G401 (cell line): ENCODE measurements around the gene ITSN1. TPM values are rescaled to one million over a fixed set of nuclear protein-coding genes. Genes with fewer than 3 reads are reported as not detected.
A peak's percentile ranks its signal among the peaks of the same experiment; 100 is the strongest.
"Not testable (repeated sequence)": the region's sequence is repeated elsewhere in the genome, so short reads cannot be mapped to it uniquely, and the experiment has no call there.

Experiments
- DNase-seq: peaks from one replicate; pipeline ENCODE4 v3.0.0-alpha.2; 2015; ENCODE audit warnings: low spot score
- in situ Hi-C: cut with HindIII; loops from 2 replicates; pipeline ENCODE4 v1.10.0; 2016; ENCODE audit warnings: low sequenced_read_pairs, mixed read lengths
- total RNA-seq: library from RNA; depleted of rRNA; stranded (reverse); fragments of >200 nt; shearing (Covaris generic); gene quantifications from 2 replicates; pipeline ENCODE4 v1.2.3, GENCODE V29; 2014

ITSN1 gene
- total RNA-seq, 1 experiment from 2014 or later, result 64.3 TPM

DNA sequence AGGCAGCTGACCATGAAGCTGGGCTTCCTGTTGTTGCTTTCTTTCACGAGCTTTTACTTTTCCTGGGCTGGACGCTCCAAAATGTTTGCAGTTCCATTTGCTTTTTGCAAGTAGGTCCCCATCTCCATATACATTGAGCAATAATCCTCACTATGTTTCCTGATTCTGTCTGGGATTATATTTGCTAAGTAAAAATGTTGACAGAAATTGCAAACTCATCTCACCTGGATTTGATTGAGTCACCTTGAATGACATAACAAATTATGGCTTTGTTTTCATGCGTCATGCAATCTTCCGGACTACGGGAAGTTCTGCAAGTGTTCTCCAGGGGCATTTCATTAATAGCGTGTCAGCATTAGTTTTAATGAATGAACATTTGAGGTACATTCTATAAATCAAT, 254.4 kb downstream of the ITSN1 start:
- no peak for DNase-seq
- in situ Hi-C loops, result no loop called here

DNA sequence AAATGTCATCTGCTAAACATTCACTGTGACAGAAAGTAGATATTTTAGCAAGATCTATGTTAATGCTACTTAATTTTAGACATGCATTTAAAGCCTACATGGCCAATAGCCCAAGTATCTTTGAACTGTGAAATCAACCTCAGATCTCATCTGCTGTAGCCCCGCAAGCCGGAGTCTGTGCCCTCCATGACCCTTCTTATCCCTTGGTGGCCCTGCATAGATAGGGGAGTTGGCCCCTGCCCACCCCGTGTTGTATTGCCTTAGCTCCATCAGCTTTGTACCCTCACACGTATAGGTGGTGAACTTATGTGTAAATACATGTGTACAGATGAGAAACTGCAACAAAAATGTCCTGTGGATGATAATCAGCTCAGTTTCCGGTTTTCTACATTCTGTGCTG, 254.8 kb downstream of the ITSN1 start:
- in situ Hi-C loops, result no loop called here
- no peak for DNase-seq

DNA sequence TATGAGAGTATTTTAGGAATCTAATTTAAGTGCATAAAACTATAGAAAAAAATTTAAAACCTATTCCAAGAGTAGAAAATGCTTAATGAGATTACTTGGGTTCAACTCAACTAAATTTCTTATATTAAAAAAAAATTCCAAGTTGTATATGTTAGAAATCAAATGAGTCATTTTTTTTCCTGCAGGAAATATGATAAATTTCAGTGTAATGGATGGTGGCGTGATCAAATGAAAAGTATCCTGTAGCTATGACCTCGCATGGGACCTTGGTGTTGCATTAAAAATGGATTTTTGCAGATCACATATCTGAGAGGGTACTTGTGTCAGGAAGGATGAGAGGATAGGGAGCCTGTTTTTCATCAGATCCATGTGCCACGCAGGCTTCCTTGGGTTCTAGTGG, 255.4 kb downstream of the ITSN1 start:
- in situ Hi-C loops, result no loop called here
- no peak for DNase-seq

DNA sequence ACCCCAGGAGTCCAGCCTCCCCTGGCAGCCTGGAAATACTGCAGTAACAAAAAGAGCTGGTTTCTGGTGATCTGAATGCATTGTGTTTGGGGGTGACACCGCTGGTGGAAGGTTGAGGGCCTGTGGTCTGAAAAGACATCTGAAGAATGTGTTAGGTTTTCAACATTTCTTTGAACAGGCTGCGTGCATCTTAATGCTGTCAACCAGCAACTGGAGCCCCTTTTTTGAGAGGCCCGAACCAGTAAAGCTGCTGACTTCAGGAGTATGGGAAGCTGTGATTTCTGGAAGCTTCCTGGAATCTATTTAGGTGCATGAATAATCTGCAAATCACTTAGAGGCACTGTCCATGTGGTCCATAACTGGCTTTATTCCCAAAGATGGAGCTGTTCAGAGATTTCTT, 256.3 kb downstream of the ITSN1 start:
- in situ Hi-C loops, result no loop called here

DNA sequence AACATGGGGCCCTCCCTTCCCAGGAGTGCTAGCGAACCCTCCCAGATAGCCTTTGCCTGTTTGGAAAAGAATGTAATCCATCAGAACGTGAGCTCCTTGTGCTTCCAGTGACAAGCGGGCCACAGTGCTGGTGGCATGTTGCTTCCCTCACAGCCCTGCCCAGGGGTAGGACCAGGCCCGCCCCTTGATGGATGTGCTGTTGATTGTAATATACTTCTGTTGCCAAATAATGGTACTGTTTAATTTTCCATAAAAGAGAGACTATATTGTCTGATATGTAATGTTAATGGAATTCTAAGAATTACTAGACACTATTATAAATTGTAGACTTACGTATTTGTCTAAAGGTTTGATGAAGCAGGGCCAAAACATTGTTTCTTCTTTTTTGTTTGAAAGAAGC, 256.9 kb downstream of the ITSN1 start:
- DNase-seq, result no peak
- in situ Hi-C loops, result no loop called here

More for the DNA sequence above, 256.3 kb downstream of the ITSN1 start:
- no peak for DNase-seq

DNA sequence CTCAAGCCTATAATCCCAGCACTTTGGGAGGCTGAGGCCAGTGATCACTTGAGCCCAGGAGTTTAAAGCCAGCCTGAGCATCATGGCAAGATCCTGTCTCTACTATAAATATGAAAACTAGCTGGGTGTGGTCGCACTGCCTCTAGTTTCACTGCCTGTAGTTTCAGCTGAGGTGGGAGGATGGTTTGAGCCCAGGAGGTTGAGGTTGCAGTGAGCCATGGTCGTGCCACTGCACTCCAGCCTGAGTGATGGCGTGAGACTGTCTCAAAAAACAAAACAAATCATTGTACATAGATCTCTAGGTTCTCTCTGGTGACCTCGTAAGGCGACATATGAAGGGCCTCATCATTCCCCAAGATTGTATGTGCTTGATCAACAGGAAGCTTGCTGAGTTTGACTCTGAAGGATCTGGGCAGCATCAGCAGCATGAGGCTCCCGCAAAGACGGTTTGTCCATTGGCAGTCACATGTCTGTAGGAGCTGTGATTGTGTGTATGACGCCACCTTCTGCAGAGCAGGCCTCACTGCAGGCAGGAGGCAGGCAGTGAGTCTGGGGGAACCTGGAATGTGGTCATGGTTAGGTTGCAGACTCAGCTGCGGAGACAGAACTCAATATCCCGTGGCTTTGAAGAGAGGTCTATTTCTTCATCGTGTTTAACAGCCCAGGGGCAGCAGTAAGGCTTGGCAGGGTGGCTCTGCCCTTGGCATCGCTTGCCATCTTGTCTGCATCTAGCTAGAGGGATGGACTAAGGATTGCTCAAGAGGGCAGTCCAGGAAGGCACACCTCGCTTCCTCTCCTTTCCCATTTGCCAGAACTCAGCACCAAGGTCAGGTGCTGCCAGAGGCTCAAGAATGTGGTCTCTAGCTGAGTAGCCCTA, 259.3 kb downstream of the ITSN1 start:
- in situ Hi-C loops, result no loop called here
- peak; percentile 68 for DNase-seq

DNA sequence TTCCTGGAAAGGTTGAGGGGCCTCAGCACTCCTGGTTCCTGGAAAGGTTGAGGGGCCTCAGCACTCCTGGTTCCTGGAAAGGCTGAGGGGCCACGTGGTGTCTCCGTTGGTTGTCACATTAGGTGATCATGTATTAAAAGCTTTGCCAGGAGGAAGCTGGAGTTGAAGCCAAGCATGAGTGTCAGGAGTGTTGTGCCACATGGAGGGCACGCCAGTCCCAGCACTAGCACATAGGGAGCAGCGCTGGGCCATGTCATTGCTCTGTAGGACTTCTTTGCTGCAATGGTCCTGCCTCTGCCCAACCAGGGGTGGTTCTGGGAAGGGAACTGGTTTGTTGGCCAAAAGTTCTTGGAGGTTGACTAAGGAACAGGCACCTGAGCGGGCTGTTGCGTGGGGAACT, 260.0 kb downstream of the ITSN1 start:
- in situ Hi-C loops, result no loop called here
- DNase-seq, result peak; percentile 24

DNA sequence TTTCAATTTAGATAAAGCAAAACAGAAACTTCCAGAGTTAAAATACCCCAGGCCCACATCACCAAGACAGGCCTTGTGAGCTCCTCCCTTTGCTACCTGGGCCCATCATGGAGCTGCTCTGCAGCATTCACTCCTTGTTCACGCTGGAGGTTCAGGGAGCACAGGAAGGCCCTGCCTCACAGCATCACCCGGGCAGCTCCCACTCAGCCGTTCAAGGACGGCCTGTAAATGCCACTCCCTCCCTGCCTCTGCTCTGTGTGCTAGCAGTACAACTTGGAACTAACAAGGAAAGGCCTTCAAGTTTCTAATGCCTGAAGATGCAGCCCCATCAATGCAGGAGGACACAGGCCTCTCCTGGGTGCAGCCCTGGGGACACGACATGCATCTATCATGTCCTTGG, 261.7 kb downstream of the ITSN1 start:
- DNase-seq, result no peak
- in situ Hi-C loops, result no loop called here

DNA sequence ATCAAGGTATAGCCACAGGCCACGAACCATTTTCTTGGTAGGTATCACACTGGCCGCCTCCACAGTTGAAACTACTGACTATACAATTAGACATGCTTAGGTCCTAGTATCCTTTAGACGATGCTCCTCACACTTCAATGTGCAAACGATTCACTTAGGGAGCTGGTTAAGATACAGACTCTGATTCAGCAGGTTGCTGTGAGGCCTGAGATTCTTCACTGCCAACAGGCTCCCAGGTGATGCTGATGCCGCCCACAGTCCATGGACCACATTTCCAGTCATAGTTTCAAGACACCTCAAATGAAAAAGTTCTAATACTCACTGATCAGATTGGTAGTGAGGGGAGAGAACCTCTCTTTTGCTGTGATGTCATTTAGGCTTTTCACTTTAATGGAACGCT, 266.5 kb downstream of the ITSN1 start:
- in situ Hi-C loops, result no loop called here
- DNase-seq, result no peak

DNA sequence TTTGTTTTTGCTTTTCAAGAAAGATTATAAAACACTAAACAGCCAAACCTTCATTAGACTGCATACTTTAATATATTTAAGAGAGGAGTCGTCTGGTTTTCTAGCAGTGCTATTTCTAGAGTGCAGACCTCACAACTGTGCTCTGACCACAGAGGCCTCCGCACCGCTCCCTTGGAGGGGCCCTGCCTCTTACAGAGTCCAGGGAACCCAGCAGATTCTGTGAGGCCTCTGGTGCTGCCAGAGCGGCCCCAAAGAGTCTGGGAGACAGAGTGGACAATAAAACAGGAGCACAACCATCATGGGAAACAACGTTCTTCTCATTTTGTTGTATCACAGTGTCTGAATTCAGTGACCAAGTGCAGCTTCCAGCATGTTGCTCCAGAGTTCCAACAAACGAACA, 267.5 kb downstream of the ITSN1 start:
- DNase-seq, result no peak
- in situ Hi-C loops, result no loop called here

DNA sequence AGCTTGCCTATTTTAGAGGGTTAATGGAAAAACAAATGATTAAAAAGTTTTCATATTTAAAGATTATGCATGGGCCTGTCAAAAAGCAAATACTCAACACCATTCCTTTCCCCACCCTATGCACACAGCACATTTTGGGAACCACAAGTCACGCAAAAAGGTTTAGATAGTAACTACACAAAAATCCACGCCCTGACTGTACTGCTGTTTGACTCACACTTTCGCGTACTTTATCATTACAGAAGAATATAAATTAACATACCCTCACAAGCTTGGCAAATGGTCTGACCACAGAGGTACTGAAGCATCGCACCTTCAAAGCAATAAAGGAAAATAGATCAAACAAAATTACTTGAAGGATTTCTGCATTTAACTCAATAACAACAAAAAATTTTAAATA, 271.9 kb downstream of the ITSN1 start:
- DNase-seq, result no peak
- in situ Hi-C loops, result no loop called here

DNA sequence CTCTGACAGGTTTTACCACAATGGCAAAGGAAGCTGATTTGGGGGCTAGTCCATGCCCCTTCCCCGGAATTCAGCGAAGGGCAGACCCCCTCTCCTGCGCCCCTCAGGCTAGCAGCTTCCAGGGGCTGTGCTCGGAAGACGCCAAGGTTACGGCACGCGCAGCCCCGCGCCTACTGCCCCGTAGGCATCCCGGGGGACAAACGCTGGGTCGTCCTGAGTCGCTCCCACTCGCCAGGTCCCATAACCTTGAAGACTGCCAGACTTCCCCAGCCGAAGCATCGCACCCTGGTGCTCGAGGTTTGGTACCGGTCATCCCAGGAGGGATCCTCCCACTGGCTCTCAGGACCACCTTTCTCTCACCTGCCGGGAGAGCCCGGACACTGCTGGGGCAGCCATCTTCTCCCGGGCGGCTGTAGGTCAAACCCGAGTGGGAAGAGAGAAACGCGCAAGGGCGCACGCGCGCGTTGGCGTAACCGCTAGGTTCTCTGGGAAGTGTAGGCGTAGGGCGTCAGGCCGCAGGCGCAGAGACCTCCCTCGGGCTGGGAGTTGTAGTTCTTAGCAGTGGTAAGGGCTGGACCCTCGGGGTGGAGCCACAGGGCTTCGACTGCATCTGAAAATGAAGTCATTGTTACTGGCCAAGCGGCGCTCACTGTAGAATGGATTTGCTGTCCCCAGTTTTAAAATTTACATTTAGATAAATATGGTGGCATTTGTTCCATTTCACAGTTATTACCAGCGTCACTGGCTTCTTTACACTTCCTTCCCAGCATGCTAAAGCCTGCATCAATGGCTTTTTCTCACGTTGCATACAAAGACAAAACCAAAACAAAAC, 273.3 kb downstream of the ITSN1 start, which contains the start of gene ATP5PO:
TSS of gene ATP5PO (minus strand) at position 437 of the 832 bp plus-strand sequence. CDS start at position 396, 41 bp downstream.
- in situ Hi-C loops, result no loop called here
- peak; percentile 98 for DNase-seq

DNA sequence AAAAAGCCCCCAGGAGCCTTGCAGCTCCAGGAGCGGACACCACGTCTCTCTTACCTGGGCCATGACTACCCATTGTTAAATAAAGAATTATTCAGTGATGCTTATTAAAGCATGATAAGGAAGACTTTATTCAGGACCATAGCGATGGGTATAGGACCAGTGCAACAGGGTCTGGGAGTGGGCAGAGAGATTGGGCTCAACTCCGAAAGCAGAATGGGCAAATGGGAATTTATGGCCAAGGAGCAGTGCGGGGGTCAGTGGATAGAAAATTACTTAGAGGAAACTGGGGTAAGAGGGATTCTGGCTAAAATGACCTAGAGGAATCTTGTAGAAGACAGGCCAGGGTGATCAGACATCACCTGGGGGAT, 273.9 kb downstream of the ITSN1 start:
- DNase-seq, result peak; percentile 14
- in situ Hi-C loops, result no loop called here

DNA sequence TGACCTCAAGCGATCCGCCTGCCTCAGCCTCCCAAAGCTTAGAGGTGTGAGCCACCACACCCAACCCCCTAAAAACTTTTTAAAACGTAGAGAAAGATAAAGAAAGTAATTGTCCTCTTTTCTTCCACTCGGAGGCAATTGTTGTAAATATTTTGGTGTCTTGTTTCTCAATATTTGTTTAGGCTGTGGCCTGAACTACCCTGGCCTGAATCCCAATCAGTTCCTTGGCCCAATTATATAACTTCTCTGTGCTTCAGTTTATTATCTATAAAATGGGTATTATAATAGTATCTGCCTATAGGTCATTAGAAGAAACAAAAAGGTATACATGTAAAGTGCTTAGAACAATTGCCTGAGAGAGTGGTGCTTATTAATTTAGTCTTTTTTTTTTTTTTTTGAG, 275.1 kb downstream of the ITSN1 start:
- DNase-seq, result no peak
- in situ Hi-C loops, result no loop called here

DNA sequence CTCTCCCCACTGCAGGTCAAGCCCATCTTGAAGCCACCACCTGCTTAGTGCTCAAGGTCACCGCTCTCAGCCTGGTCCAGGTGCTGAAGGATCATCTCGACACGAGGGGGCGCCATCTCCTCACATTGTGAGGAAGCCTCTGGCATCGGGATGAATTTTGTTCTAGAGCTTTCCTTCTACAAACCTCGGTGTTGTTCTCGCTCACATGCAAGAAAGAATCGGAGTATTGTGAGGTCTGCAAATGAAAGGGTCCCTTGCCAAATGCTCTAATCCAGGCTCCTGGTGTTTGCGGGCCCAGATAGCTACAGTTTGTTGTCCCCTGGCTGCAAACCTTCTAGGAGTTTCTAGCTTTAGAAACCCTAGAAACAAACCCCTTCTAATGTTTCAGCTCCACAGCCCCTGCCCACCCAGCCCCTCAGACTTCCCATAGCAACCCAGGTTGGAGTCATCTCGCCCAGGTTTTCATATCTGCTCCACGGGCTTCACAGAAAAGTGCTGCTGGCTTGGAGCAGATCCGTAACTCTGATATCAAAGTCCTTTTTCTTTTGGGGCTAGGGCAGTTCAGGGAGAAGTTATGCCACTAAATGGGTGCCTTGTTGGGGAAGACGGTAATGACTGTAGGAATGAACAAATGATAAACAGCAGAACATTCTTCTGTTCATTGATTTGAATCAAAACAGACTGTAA, 281.9 kb downstream of the ITSN1 start:
- peak; percentile 92 for DNase-seq
- in situ Hi-C loops, result no loop called here

DNA sequence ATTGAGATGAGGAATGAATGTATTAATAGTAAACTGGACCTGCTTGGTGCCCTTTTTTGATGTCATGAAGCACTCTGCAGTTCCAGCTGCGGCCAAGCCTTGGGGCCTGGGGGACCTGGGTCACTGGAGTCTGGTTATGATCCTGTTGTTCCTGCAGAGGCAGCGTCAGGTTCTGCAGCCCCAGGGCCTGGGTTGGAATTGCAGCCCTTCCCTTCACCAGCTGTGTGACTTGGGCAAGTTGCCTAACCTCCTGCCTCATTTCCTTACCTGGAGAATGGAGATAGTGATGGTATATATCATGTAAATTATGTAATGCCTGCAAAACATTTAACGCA, 282.4 kb downstream of the ITSN1 start:
- no peak for DNase-seq
- in situ Hi-C loops, result no loop called here

DNA sequence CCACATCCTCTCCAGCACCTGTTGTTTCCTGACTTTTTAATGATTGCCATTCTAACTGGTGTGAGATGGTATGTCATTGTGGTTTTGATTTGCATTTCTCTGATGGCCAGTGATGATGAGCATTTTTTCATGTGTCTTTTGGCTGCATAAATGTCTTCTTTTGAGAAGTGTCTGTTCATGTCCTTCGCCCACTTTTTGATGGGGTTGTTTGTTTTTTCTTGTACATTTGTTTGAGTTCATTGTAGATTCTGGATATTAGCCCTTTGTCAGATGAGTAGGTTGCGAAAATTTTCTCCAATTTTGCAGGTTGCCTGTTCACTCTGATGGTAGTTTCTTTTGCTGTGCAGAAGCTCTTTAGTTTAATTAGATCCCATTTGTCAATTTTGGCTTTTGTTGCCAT, 283.9 kb downstream of the ITSN1 start:
- DNase-seq, in situ Hi-C loops: not testable (repeated sequence)

DNA sequence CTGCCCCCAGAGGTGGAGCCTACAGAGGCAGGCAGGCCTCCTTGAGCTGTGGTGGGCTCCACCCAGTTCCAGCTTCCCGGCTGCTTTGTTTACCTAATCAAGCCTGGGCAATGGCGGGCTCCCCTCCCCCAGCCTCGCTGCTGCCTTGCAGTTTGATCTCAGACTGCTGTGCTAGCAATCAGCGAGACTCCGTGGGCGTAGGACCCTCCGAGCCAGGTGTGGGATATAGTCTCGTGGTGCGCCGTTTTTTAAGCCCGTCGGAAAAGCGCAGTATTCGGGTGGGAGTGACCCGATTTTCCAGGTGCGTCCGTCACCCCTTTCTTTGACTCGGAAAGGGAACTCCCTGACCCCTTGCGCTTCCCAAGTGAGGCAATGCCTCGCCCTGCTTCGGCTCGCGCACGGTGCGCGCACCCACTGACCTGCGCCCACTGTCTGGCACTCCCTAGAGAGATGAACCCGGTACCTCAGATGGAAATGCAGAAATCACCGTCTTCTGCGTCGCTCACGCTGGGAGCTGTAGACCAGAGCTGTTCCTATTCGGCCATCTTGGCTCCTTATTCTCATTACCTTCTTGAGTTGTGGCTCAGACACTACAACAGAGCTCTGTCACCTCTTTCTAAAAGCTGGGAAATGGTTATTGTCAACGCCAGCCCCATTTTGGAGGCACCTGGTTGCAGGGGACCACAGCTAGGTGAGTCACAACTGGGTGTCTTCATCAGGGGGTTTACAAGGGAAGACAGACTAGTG, 288.9 kb downstream of the ITSN1 start:
- in situ Hi-C loops, DNase-seq: not testable (repeated sequence)

DNA sequence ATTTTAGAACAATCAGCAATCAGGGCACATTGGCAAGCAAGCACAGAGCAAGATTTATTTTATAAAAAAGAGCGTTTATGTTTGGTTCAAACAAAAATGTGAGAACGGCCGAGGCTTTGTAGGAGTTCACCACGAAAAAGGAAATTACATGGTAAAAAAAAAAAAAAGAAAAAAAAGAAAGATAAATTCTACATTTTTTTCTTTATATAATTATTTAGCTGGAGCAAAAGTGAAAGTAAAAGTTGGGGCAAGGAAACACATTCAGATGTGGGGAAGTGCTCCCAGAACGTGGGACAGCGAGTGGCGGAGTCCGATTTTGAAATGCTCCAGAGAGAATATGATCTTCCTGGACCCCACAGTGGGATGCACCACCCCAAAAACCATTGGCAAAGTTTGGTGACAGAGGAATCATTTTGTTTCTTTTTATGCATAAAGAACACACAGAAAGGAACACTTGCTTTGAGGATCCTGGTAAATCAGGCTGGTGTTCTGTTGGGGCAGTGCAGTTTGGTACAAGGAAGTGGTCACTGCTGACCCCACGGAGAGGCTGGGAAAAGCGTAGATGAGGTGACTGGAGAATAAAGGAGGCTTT, 289.6 kb downstream of the ITSN1 start:
- in situ Hi-C loops, result no loop called here
- no peak for DNase-seq
